Thyroid gland (tissue), 4 donors: ENCODE measurements around the gene ACP6. TPM values are rescaled to one million over a fixed set of nuclear protein-coding genes. Genes with fewer than 3 reads are reported as not detected.

Experiments used
- DNase-seq, 2 donors: peaks; one replicate each; pipeline ENCODE4 v3.0.0-alpha.2; 2019
- H3K27ac ChIP-seq, 3 donors: fragments of 200-600 bp; sonication (generic); 1 replicate in 2 of 3; 2 replicates in 1 of 3; pipeline ENCODE4 v1.5.1; 2016 to 2019; ENCODE audit warnings: mild to moderate bottlenecking in 1 of 3, moderate library complexity in 1 of 3
- H3K27me3 ChIP-seq: fragments of 200-600 bp; sonication (generic); one replicate; pipeline ENCODE4 v1.5.1; 2019
- H3K36me3 ChIP-seq, 2 donors: fragments of 200-600 bp; sonication (generic); one replicate each; pipeline ENCODE4 v1.5.1; 2016 to 2019
- H3K4me1 ChIP-seq, 2 donors: fragments of 200-600 bp; sonication (generic); one replicate each; pipeline ENCODE4 v1.5.1; 2017 to 2019
- H3K4me3 ChIP-seq, 3 donors: fragments of 200-600 bp; sonication (generic); replicated peaks in 1 of 3; 1 replicate in 2 of 3; 2 replicates in 1 of 3; pipeline ENCODE4 v1.5.1; 2016; ENCODE audit warnings: mild to moderate bottlenecking in 1 of 3
- H3K9me3 ChIP-seq: fragments of 200-600 bp; sonication (generic); one replicate; pipeline ENCODE4 v1.5.1; 2017
- CTCF ChIP-seq, 6 experiments: fragments of 200-600 bp in 3 of 6; fragments of 450-650 bp in 3 of 6; sonication (generic) in 3 of 6; IDR thresholded peaks; one replicate each; pipeline ENCODE4 v1.5.1; 2016 to 2019; ENCODE audit warnings: antibody characterized with exemption in 6 of 6, mild to moderate bottlenecking in 2 of 6, inconsistent platforms in 1 of 6, moderate library complexity in 1 of 6
- POLR2A ChIP-seq, 2 donors: fragments of 450-650 bp; IDR thresholded peaks; one replicate each; pipeline ENCODE4 v1.6.1; 2017; ENCODE audit warnings: antibody characterized with exemption in 2 of 2, mild to moderate bottlenecking in 2 of 2, moderate library complexity in 1 of 2
- WGBS, 2 donors: methylation state at CpG; one replicate each; pipeline ENCODE4 v1.1.5; 2017; 5-methylcytosine and 5-hydroxymethylcytosine counted together
- intact Hi-C: fragments of 100-400 bp; cut with DNase I; formaldehyde crosslinking; loops from one replicate; pipeline ENCODE4 v1.15.1; 2023
- total RNA-seq, 4 donors: library from RNA; depleted of rRNA; stranded (reverse); fragments of >200 nt; gene quantifications; one replicate each; pipeline ENCODE4 v1.2.3, GENCODE V29; 2016

The ACP6 gene
- total RNA-seq, 4 donors from 2014 or later, result 28.9 to 36.0 (median 31.5) TPM

GRCh38 chr1:147641695-147642592, 28.4 kb downstream of the ACP6 start:
- DNase-seq, result peak; percentile 31 to 48
- TF ChIP-seq POLR2A (IDR thresholded peaks at IDR 0.05) (no peak), CTCF (IDR thresholded peaks at IDR 0.05) (peak; percentile 28 to 83 (median 66))
- intact Hi-C loops, result loop anchor here (5.0 to 10.0 kb wide), 3 partner anchors 50 to 253 kb away; no protein-coding TSS in a partner anchor
- 72 to 75% methylated on average over 17 of the region's 17 CpGs for WGBS, 2 donors
- peaks cover 0 to 3% of the 10 kb centered on the region in 2 donors for H3K36me3 ChIP-seq
- no peaks in the 10 kb centered on the region for H3K27me3 ChIP-seq
- peaks cover 0 to 5% of the 10 kb centered on the region in 2 donors for H3K4me1 ChIP-seq
- H3K27ac ChIP-seq, result no peak overlapping the region
- no peak overlapping the region for H3K4me3 ChIP-seq
- H3K9me3 ChIP-seq, result no peaks in the 10 kb centered on the region

DNA sequence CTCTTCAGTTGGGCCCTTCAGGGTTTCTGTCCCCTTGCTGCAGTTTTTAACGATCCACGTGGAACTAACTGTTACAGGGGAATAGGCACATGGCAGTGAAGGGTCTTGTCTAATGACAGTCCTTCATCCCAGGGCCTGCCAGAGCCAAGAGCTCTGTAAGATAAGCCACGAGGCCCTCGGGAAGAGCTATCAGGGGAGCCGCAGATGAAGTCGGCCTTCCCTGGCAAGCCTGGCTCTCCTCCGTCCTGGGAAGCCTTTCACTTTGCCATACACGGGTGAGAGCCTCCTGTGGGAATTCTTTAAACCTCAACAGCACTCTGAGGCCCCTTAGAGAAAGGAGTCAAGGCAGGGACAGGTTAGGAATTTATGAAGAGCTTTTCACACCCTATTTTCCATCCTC, 29.0 kb downstream of the ACP6 start:
- intact Hi-C loops, result loop anchor here (5.0 to 10.0 kb wide), 3 partner anchors 51 to 254 kb away; no protein-coding TSS in a partner anchor
- peaks cover 0 to 3% of the 10 kb centered on the region in 2 donors for H3K36me3 ChIP-seq
- WGBS, 2 donors, result 56 to 73% methylated on average over 7 to 8 of the region's 8 CpGs

GRCh38 chr1:147640553-147641165, 29.7 kb downstream of the ACP6 start:
- Histone ChIP-seq H3K4me1 (peaks cover 0 to 5% of the 10 kb centered on the region in 2 donors), H3K4me3 (no peak overlapping the region), H3K27ac (no peak overlapping the region), H3K27me3 (no peaks in the 10 kb centered on the region), H3K9me3 (no peaks in the 10 kb centered on the region), H3K36me3 (peaks cover 0 to 3% of the 10 kb centered on the region in 2 donors)
- WGBS, 2 donors, result 40 to 49% methylated on average over 4 to 7 of the region's 9 CpGs
- TF ChIP-seq POLR2A (IDR thresholded peaks at IDR 0.05), result no peak
- peak; percentile 18 to 87 (median 72) for TF ChIP-seq CTCF (IDR thresholded peaks at IDR 0.05)
- DNase-seq, result peak; percentile 78
- intact Hi-C loops, result loop anchor here (5.0 to 10.0 kb wide), 3 partner anchors 52 to 254 kb away; no protein-coding TSS in a partner anchor

More for the DNA sequence above, 29.0 kb downstream of the ACP6 start:
- no peak overlapping the region for H3K4me3 ChIP-seq
- DNase-seq, result no peak
- TF ChIP-seq POLR2A (IDR thresholded peaks at IDR 0.05) (no peak), CTCF (IDR thresholded peaks at IDR 0.05) (no peak)
- peaks cover 0 to 5% of the 10 kb centered on the region in 2 donors for H3K4me1 ChIP-seq
- H3K9me3 ChIP-seq, result no peaks in the 10 kb centered on the region
- no peaks in the 10 kb centered on the region for H3K27me3 ChIP-seq
- H3K27ac ChIP-seq, result no peak overlapping the region

DNA sequence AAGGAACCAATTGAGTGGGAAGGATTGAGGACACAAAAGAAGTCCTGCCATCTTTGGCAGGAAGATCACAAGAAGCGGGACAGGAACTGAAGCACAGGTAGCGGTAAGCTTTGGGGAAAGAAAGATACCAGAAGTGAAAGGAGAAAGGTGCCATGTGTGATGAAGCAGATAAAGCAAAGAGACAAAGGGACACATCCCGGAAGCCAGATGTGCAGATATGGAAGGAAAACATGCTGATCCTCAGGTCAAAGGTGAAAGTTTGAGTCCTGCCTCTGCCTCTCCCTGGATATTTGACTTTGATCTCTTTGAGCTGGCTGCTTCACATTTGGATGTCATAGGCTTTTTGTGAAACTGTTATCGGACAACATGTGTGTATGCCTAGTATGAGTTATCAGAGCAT, 34.0 kb downstream of the ACP6 start:
- 93 to 94% methylated on average over 4 of the region's 4 CpGs for WGBS, 2 donors
- intact Hi-C loops, result no loop called here

More for the DNA sequence above, 34.0 kb downstream of the ACP6 start:
- H3K27me3 ChIP-seq, result no peaks in the 10 kb centered on the region
- no peaks in the 10 kb centered on the region for H3K36me3 ChIP-seq
- H3K27ac ChIP-seq, result no peak overlapping the region
- no peaks in the 10 kb centered on the region for H3K9me3 ChIP-seq
- H3K4me1 ChIP-seq, result peaks cover 0 to 5% of the 10 kb centered on the region in 2 donors
- no peak for DNase-seq
- TF ChIP-seq CTCF (IDR thresholded peaks at IDR 0.05), result no peak
- no peak for TF ChIP-seq POLR2A (IDR thresholded peaks at IDR 0.05)
- H3K4me3 ChIP-seq, result no peak overlapping the region
